SK-N-SH treated with all-trans-retinoic acid at 6 μM for 48 hours (cell line): ENCODE measurements around the gene G3BP1.
"Not testable (repeated sequence)": the region's sequence is repeated elsewhere in the genome, so short reads cannot be mapped to it uniquely, and the experiment has no call there.

ENCODE experiments used
- ATAC-seq: fragments of 200-7000 bp; cut with Tn5 transposase; 3 replicates; pipeline ENCODE4 v1.9.1; 2020; ENCODE audit warnings: mild to moderate bottlenecking, moderate library complexity
- ARNTL ChIP-seq: fragments of 450-650 bp; formaldehyde crosslinking; IDR thresholded peaks from 2 replicates; pipeline ENCODE4 v1.5.0; 2020; ENCODE audit warnings: low read depth, mild to moderate bottlenecking, moderate library complexity, borderline replicate concordance
- BACH2 ChIP-seq: fragments of 250-450 bp; sonication (Bioruptor Pico); IDR thresholded peaks from 2 replicates; pipeline ENCODE4 v1.9.0; 2021; ENCODE audit warnings: mild to moderate bottlenecking, borderline replicate concordance
- CREB5 ChIP-seq: fragments of 250-450 bp; sonication (Bioruptor Pico); IDR thresholded peaks from 2 replicates; pipeline ENCODE4 v1.5.1; 2020; ENCODE audit warnings: low read depth, mild to moderate bottlenecking, moderate library complexity
- CSDC2 ChIP-seq: fragments of 250-450 bp; sonication (Bioruptor Pico); IDR thresholded peaks from 2 replicates; pipeline ENCODE4 v1.5.0; 2020; ENCODE audit warnings: mild to moderate bottlenecking, moderate library complexity
- ESRRG ChIP-seq: fragments of 250-450 bp; sonication (Bioruptor Pico); IDR thresholded peaks from 2 replicates; pipeline ENCODE4 v1.6.1; 2021; ENCODE audit warnings: mild to moderate bottlenecking
- GLIS3 ChIP-seq: fragments of 250-450 bp; sonication (Bioruptor Pico); IDR thresholded peaks from 2 replicates; pipeline ENCODE4 v1.5.0; 2020; ENCODE audit warnings: mild to moderate bottlenecking, moderate library complexity
- ISL1 ChIP-seq: fragments of 250-450 bp; sonication (Bioruptor Pico); IDR thresholded peaks from 2 replicates; pipeline ENCODE4 v2.1.2; 2022; ENCODE audit warnings: mild to moderate bottlenecking, moderate library complexity
- OSR1 ChIP-seq: fragments of 250-450 bp; sonication (Bioruptor Pico); IDR thresholded peaks from 2 replicates; pipeline ENCODE4 v1.8.0; 2022; ENCODE audit warnings: moderate library complexity, mild to moderate bottlenecking, inconsistent platforms
- PATZ1 ChIP-seq: fragments of 250-450 bp; sonication (Bioruptor Pico); IDR thresholded peaks from 2 replicates; pipeline ENCODE4 v1.8.0; 2020; ENCODE audit warnings: mild to moderate bottlenecking, moderate library complexity, borderline replicate concordance
- PPARA ChIP-seq: fragments of 250-450 bp; sonication (Bioruptor Pico); IDR thresholded peaks from 2 replicates; pipeline ENCODE4 v1.5.0; 2020; ENCODE audit warnings: mild to moderate bottlenecking, borderline replicate concordance
- RARB ChIP-seq: fragments of 250-450 bp; sonication (Bioruptor Pico); IDR thresholded peaks from 2 replicates; pipeline ENCODE4 v1.8.0; 2021; ENCODE audit warnings: mild to moderate bottlenecking, moderate library complexity
- SNAI2 ChIP-seq: fragments of 250-450 bp; sonication (Bioruptor Pico); IDR thresholded peaks from 2 replicates; pipeline ENCODE4 v1.5.0; 2020; ENCODE audit warnings: mild to moderate bottlenecking, moderate library complexity
- TOX ChIP-seq: fragments of 250-450 bp; sonication (Bioruptor Pico); IDR thresholded peaks from 2 replicates; pipeline ENCODE4 v1.8.0; 2021; ENCODE audit warnings: mild to moderate bottlenecking, moderate library complexity, borderline replicate concordance
- ZC3H10 ChIP-seq: fragments of 250-450 bp; sonication (Bioruptor Pico); IDR thresholded peaks from 2 replicates; pipeline ENCODE4 v1.5.1; 2021; ENCODE audit warnings: mild to moderate bottlenecking, moderate library complexity
- ZFP3 ChIP-seq: fragments of 250-450 bp; sonication (Bioruptor Pico); IDR thresholded peaks from 2 replicates; pipeline ENCODE4 v1.5.0; 2020; ENCODE audit warnings: mild to moderate bottlenecking, moderate library complexity
- ZFP30 ChIP-seq: fragments of 450-650 bp; formaldehyde crosslinking; IDR thresholded peaks from 2 replicates; pipeline ENCODE4 v1.5.0; 2022; ENCODE audit warnings: mild to moderate bottlenecking, moderate library complexity
- ZNF70 ChIP-seq: fragments of 450-650 bp; formaldehyde crosslinking; IDR thresholded peaks from 2 replicates; pipeline ENCODE4 v1.5.0; 2020; ENCODE audit warnings: mild to moderate bottlenecking, moderate library complexity
- ZNF8 ChIP-seq: fragments of 450-650 bp; formaldehyde crosslinking; IDR thresholded peaks from 2 replicates; pipeline ENCODE4 v1.5.0; 2020; ENCODE audit warnings: mild to moderate bottlenecking, moderate library complexity
- TF ChIP-seq, protein P1 (sequence below): fragments of 250-450 bp; sonication (Bioruptor Pico); IDR thresholded peaks from 2 replicates; pipeline ENCODE4 v1.5.1; 2021; ENCODE audit warnings: mild to moderate bottlenecking, moderate library complexity
- TF ChIP-seq, protein P2 (sequence below): fragments of 250-450 bp; sonication (Bioruptor Pico); IDR thresholded peaks from 2 replicates; pipeline ENCODE4 v1.5.0; 2020; ENCODE audit warnings: mild to moderate bottlenecking, moderate library complexity
- TF ChIP-seq, protein P3 (sequence below): fragments of 250-450 bp; sonication (Bioruptor Pico); IDR thresholded peaks from 2 replicates; pipeline ENCODE4 v1.8.0; 2021; ENCODE audit warnings: low read depth, mild to moderate bottlenecking, moderate library complexity, borderline replicate concordance

The G3BP1 gene

GRCh38 chr5:151779531-151780125 is 7.9 kb downstream of the G3BP1 start:
- TF ChIP-seq BACH2 (CRISPR knock-in tag) (no peak), ZFP3 (CRISPR knock-in tag) (no peak), CREB5 (CRISPR knock-in tag) (no peak), ZNF8 (no peak), ESRRG (CRISPR knock-in tag) (no peak), ZFP30 (CRISPR knock-in tag) (no peak), CSDC2 (no peak), PPARA (CRISPR knock-in tag) (no peak), OSR1 (CRISPR knock-in tag) (no peak), ARNTL (no peak), TOX (CRISPR knock-in tag) (no peak), RARB (no peak)
- TF ChIP-seq, protein P1, sequence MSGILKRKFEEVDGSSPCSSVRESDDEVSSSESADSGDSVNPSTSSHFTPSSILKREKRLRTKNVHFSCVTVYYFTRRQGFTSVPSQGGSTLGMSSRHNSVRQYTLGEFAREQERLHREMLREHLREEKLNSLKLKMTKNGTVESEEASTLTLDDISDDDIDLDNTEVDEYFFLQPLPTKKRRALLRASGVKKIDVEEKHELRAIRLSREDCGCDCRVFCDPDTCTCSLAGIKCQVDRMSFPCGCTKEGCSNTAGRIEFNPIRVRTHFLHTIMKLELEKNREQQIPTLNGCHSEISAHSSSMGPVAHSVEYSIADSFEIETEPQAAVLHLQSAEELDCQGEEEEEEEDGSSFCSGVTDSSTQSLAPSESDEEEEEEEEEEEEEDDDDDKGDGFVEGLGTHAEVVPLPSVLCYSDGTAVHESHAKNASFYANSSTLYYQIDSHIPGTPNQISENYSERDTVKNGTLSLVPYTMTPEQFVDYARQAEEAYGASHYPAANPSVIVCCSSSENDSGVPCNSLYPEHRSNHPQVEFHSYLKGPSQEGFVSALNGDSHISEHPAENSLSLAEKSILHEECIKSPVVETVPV (CRISPR knock-in tag) = no peak
- TF ChIP-seq, protein P2, sequence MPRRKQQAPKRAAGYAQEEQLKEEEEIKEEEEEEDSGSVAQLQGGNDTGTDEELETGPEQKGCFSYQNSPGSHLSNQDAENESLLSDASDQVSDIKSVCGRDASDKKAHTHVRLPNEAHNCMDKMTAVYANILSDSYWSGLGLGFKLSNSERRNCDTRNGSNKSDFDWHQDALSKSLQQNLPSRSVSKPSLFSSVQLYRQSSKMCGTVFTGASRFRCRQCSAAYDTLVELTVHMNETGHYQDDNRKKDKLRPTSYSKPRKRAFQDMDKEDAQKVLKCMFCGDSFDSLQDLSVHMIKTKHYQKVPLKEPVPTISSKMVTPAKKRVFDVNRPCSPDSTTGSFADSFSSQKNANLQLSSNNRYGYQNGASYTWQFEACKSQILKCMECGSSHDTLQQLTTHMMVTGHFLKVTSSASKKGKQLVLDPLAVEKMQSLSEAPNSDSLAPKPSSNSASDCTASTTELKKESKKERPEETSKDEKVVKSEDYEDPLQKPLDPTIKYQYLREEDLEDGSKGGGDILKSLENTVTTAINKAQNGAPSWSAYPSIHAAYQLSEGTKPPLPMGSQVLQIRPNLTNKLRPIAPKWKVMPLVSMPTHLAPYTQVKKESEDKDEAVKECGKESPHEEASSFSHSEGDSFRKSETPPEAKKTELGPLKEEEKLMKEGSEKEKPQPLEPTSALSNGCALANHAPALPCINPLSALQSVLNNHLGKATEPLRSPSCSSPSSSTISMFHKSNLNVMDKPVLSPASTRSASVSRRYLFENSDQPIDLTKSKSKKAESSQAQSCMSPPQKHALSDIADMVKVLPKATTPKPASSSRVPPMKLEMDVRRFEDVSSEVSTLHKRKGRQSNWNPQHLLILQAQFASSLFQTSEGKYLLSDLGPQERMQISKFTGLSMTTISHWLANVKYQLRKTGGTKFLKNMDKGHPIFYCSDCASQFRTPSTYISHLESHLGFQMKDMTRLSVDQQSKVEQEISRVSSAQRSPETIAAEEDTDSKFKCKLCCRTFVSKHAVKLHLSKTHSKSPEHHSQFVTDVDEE (CRISPR knock-in tag) = no peak
- TF ChIP-seq, all 23 proteins: peak for 0
- no peak for ATAC-seq

DNA sequence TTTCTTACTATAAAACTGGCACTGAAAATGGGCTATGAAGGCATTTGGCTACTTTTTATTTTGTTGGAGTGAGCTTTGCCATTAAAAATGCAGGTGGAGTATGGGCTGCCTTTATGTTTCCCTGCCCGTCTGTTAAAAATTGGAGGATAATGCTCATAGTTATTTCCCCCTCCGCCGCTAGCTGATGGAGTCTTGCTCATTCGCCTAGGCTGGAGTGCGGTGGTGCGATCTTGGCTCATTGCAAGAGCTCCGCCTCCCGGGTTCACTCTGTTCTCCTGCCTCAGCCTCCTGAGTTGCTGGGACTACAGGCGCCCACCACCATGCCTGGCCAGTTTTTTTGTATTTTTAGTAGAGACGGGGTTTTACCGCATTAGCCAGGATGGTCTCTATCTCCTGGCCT is 8.6 kb downstream of the G3BP1 start:
- TF ChIP-seq ISL1 (no peak), ESRRG (CRISPR knock-in tag) (no peak), ZFP30 (CRISPR knock-in tag) (no peak), SNAI2 (no peak)
- TF ChIP-seq, protein P1 (CRISPR knock-in tag) = no peak

DNA sequence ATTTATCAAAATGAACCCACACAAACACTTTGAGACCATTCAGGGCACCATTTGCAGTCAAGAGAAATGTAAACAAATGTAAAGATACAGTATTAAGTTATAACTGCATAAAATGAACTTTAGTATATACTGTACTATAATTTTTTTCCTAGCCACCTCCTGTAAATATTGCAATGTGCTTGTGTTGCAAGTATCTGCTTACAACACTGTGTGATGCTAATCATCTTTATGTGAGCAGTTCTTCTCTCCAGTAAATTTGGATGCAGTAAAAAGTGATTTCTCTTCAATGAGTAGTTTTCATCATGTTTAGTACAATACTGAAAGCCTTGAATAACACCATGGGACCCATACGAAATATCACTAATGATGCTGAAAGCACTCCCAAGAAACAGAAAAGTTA is 9.4 kb downstream of the G3BP1 start:
- TF ChIP-seq, protein P3, sequence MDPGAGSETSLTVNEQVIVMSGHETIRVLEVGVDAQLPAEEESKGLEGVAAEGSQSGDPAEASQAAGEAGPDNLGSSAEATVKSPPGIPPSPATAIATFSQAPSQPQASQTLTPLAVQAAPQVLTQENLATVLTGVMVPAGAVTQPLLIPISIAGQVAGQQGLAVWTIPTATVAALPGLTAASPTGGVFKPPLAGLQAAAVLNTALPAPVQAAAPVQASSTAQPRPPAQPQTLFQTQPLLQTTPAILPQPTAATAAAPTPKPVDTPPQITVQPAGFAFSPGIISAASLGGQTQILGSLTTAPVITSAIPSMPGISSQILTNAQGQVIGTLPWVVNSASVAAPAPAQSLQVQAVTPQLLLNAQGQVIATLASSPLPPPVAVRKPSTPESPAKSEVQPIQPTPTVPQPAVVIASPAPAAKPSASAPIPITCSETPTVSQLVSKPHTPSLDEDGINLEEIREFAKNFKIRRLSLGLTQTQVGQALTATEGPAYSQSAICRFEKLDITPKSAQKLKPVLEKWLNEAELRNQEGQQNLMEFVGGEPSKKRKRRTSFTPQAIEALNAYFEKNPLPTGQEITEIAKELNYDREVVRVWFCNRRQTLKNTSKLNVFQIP (CRISPR knock-in tag) = no peak
- TF ChIP-seq PATZ1 (CRISPR knock-in tag) (no peak), ISL1 (no peak), ZNF8 (no peak), ZNF70 (CRISPR knock-in tag) (no peak), GLIS3 (CRISPR knock-in tag) (no peak), PPARA (CRISPR knock-in tag) (no peak), ZFP3 (CRISPR knock-in tag) (no peak), ZC3H10 (CRISPR knock-in tag) (no peak), ESRRG (CRISPR knock-in tag) (no peak)
- TF ChIP-seq, protein P2 (CRISPR knock-in tag) = no peak
- TF ChIP-seq, protein P1 (CRISPR knock-in tag) = no peak
- no peak for ATAC-seq

More for the DNA sequence above, 8.6 kb downstream of the G3BP1 start:
- ATAC-seq = no peak

GRCh38 chr5:151783664-151784063 is 11.9 kb downstream of the G3BP1 start:
- not testable (repeated sequence) for ATAC-seq
